Ascending aorta (tissue), 2 donors: ENCODE data around the gene MTG2. TPM values are rescaled to one million over a fixed set of nuclear protein-coding genes. Genes with fewer than 3 reads are reported as not detected.

Experiments
- DNase-seq, 2 donors: peaks; one replicate each; pipeline ENCODE4 v3.0.0-alpha.2; 2019; ENCODE audit warnings: low spot score in 2 of 2
- H3K27ac ChIP-seq, 2 donors: fragments of 200-600 bp; sonication (generic); one replicate each; pipeline ENCODE4 v1.5.1; 2016 to 2017; ENCODE audit warnings: mild to moderate bottlenecking in 1 of 2
- H3K27me3 ChIP-seq: fragments of 200-600 bp; sonication (generic); one replicate; pipeline ENCODE4 v1.5.1; 2017
- H3K36me3 ChIP-seq, 2 donors: fragments of 200-600 bp; sonication (generic); one replicate each; pipeline ENCODE4 v1.5.1; 2016
- H3K4me1 ChIP-seq, 2 donors: fragments of 200-600 bp; sonication (generic); one replicate each; pipeline ENCODE4 v1.5.1; 2016 to 2017; ENCODE audit warnings: mild to moderate bottlenecking in 1 of 2
- H3K4me3 ChIP-seq, 2 donors: fragments of 200-600 bp; sonication (generic); one replicate each; pipeline ENCODE4 v1.5.1; 2016 to 2017; ENCODE audit warnings: mild to moderate bottlenecking in 1 of 2
- H3K9me3 ChIP-seq, 2 donors: fragments of 200-600 bp; sonication (generic); one replicate each; pipeline ENCODE4 v1.5.1; 2016
- CTCF ChIP-seq, 3 experiments: fragments of 200-600 bp in 2 of 3; fragments of 450-650 bp in 1 of 3; sonication (generic) in 2 of 3; IDR thresholded peaks; one replicate each; pipeline ENCODE4 v1.5.1; 2016 to 2019; ENCODE audit warnings: antibody characterized with exemption in 3 of 3, mild to moderate bottlenecking in 1 of 3, moderate library complexity in 1 of 3
- intact Hi-C: fragments of 100-400 bp; cut with DNase I; formaldehyde crosslinking; loops from one replicate; pipeline ENCODE4 v1.15.1; 2023
- total RNA-seq: library from RNA; depleted of rRNA; stranded (reverse); fragments of >200 nt; gene quantifications from one replicate; pipeline ENCODE4 v1.1.0, GENCODE V29; 2016

The MTG2 gene
- total RNA-seq, 1 donor from 2014 or later, result 14.5 TPM

GRCh38 chr20:62174870-62175624 lies 7.8 kb upstream of the MTG2 start:
- Histone ChIP-seq H3K27ac (no peak overlapping the region), H3K36me3 (peaks cover 20 to 36% of the 10 kb centered on the region in 2 donors), H3K27me3 (no peaks in the 10 kb centered on the region), H3K9me3 (no peaks in the 10 kb centered on the region), H3K4me1 (no peaks in the 10 kb centered on the region), H3K4me3 (no peak overlapping the region)
- DNase-seq, result no peak
- intact Hi-C loops, result no loop called here
- no peak for TF ChIP-seq CTCF (IDR thresholded peaks at IDR 0.05)

- H3K27ac ChIP-seq, result no peak overlapping the region
- intact Hi-C loops, result no loop called here
- H3K27me3 ChIP-seq, result no peaks in the 10 kb centered on the region
- H3K4me3 ChIP-seq, result no peak overlapping the region
- peaks cover 20 to 35% of the 10 kb centered on the region in 2 donors for H3K36me3 ChIP-seq
- H3K9me3 ChIP-seq, result no peaks in the 10 kb centered on the region
- no peak for DNase-seq
- H3K4me1 ChIP-seq, result no peaks in the 10 kb centered on the region
- no peak for TF ChIP-seq CTCF (IDR thresholded peaks at IDR 0.05)
Observed at GRCh38 chr20:62175711-62176110, 7.1 kb upstream of the MTG2 start.

- intact Hi-C loops, result no loop called here
- Histone ChIP-seq H3K36me3 (peaks cover 20 to 35% of the 10 kb centered on the region in 2 donors), H3K9me3 (no peaks in the 10 kb centered on the region)
Observed at GRCh38 chr20:62176866-62177265, 6.0 kb upstream of the MTG2 start.

GRCh38 chr20:62177307-62177706 lies 5.5 kb upstream of the MTG2 start:
- Histone ChIP-seq H3K4me3 (no peak overlapping the region), H3K9me3 (no peaks in the 10 kb centered on the region), H3K4me1 (peaks cover 0 to 4% of the 10 kb centered on the region in 2 donors), H3K27me3 (no peaks in the 10 kb centered on the region), H3K27ac (no peak overlapping the region), H3K36me3 (peaks cover 20 to 35% of the 10 kb centered on the region in 2 donors)
- DNase-seq, result no peak
- intact Hi-C loops, result no loop called here
- TF ChIP-seq CTCF (IDR thresholded peaks at IDR 0.05), result no peak

More at GRCh38 chr20:62176866-62177265, 6.0 kb upstream of the MTG2 start:
- Histone ChIP-seq H3K27me3 (no peaks in the 10 kb centered on the region), H3K27ac (no peak overlapping the region), H3K4me3 (no peak overlapping the region), H3K4me1 (no peaks in the 10 kb centered on the region)
- DNase-seq, result no peak
- no peak for TF ChIP-seq CTCF (IDR thresholded peaks at IDR 0.05)

- intact Hi-C loops, result no loop called here
- Histone ChIP-seq H3K36me3 (peaks cover 16 to 24% of the 10 kb centered on the region in 2 donors), H3K9me3 (no peaks in the 10 kb centered on the region), H3K27me3 (no peaks in the 10 kb centered on the region), H3K27ac (peak overlapping the region; percentile 27 to 54), H3K4me3 (no peak overlapping the region), H3K4me1 (peaks cover under 1 to 6% of the 10 kb centered on the region in 2 donors)
- DNase-seq, result no peak
- TF ChIP-seq CTCF (IDR thresholded peaks at IDR 0.05), result no peak
Observed at GRCh38 chr20:62178316-62179161, 4.3 kb upstream of the MTG2 start.
